Right atrium auricular region (tissue), 2 donors: ENCODE measurements around the gene RPN1. TPM values are rescaled to one million over a fixed set of nuclear protein-coding genes. Genes with fewer than 3 reads are reported as not detected.

ENCODE experiments used
- DNase-seq: peaks from one replicate; pipeline ENCODE4 v3.0.0-alpha.2; 2019; ENCODE audit warnings: low spot score
- H3K27ac ChIP-seq, 2 donors: fragments of 200-600 bp; sonication (generic); 1 replicate in 1 of 2; 2 replicates in 1 of 2; pipeline ENCODE4 v1.5.1; 2016 to 2019
- H3K27me3 ChIP-seq, 2 donors: fragments of 200-600 bp; sonication (generic); one replicate each; pipeline versions ENCODE4 v1.5.1 to v1.6.0; 2017 to 2019
- H3K36me3 ChIP-seq: fragments of 200-600 bp; sonication (generic); one replicate; pipeline ENCODE4 v1.5.1; 2016
- H3K4me1 ChIP-seq, 2 donors: fragments of 200-600 bp; sonication (generic); one replicate each; pipeline versions ENCODE4 v1.5.1 to v1.6.0; 2017 to 2019
- H3K4me3 ChIP-seq, 2 donors: fragments of 200-600 bp; sonication (generic); 1 replicate in 1 of 2; 2 replicates in 1 of 2; pipeline ENCODE4 v1.5.1; 2017 to 2019; ENCODE audit warnings: mild to moderate bottlenecking in 1 of 2, moderate library complexity in 1 of 2
- H3K9me3 ChIP-seq, 2 donors: fragments of 200-600 bp; sonication (generic); one replicate each; pipeline ENCODE4 v1.5.1; 2019
- total RNA-seq, 2 donors: library from RNA; depleted of rRNA; stranded (reverse); fragments of >200 nt; gene quantifications; one replicate each; pipeline ENCODE4 v1.1.0, GENCODE V29; 2016
- TF ChIP-seq, protein P1 (sequence below), 2 donors: fragments of 200-600 bp; sonication (generic); IDR thresholded peaks; one replicate each; pipeline ENCODE4 v1.5.1; 2019; ENCODE audit warnings: antibody characterized with exemption in 2 of 2

Gene RPN1
- total RNA-seq, 2 donors from 2014 or later, result 168 to 189 TPM

- peak overlapping the region; percentile 38 to 60 for H3K27ac ChIP-seq
- no peaks in the 10 kb centered on the region for H3K9me3 ChIP-seq
- no peak overlapping the region for H3K4me3 ChIP-seq
- TF ChIP-seq, protein P1, sequence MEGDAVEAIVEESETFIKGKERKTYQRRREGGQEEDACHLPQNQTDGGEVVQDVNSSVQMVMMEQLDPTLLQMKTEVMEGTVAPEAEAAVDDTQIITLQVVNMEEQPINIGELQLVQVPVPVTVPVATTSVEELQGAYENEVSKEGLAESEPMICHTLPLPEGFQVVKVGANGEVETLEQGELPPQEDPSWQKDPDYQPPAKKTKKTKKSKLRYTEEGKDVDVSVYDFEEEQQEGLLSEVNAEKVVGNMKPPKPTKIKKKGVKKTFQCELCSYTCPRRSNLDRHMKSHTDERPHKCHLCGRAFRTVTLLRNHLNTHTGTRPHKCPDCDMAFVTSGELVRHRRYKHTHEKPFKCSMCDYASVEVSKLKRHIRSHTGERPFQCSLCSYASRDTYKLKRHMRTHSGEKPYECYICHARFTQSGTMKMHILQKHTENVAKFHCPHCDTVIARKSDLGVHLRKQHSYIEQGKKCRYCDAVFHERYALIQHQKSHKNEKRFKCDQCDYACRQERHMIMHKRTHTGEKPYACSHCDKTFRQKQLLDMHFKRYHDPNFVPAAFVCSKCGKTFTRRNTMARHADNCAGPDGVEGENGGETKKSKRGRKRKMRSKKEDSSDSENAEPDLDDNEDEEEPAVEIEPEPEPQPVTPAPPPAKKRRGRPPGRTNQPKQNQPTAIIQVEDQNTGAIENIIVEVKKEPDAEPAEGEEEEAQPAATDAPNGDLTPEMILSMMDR (IDR thresholded peaks at IDR 0.05), result no peak
- peaks cover 0 to 40% of the 10 kb centered on the region in 2 donors for H3K4me1 ChIP-seq
- DNase-seq, result no peak
- H3K36me3 ChIP-seq, result peaks cover 92% of the 10 kb centered on the region
- no peaks in the 10 kb centered on the region for H3K27me3 ChIP-seq
Observed at GRCh38 chr3:128623762-128624176, 26.8 kb downstream of the RPN1 start.

DNA sequence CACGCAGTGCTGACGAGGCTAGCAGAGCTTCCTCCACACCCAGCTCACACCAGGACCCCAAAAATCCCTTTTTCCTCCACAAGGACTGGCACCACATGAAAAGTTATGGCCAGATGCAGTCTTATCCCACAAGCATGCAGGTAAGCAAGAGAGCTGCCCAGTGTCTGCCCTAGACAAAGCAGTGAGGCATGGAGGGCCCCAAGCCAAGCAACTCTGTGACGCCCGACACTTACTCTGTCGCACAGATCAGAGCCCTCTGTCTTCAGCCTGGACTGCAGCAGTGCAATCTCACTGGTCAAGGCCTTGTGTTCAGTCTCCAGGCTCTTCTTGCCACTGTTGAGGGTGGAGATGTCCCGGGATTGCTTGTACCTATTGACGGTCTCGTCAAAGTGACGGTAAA is 28.7 kb downstream of the RPN1 start:
- no peak overlapping the region for H3K4me3 ChIP-seq
- H3K36me3 ChIP-seq, result peaks cover 75% of the 10 kb centered on the region
- no peak for DNase-seq
- H3K27ac ChIP-seq, result peak overlapping the region; percentile 13 to 39
- H3K4me1 ChIP-seq, result peaks cover 0 to 55% of the 10 kb centered on the region in 2 donors
- no peaks in the 10 kb centered on the region for H3K9me3 ChIP-seq
- TF ChIP-seq, protein P1 (IDR thresholded peaks at IDR 0.05), result no peak
- H3K27me3 ChIP-seq, result no peaks in the 10 kb centered on the region

GRCh38 chr3:128621234-128621633 is 29.4 kb downstream of the RPN1 start:
- no peaks in the 10 kb centered on the region for H3K27me3 ChIP-seq
- no peak for DNase-seq
- TF ChIP-seq, protein P1 (IDR thresholded peaks at IDR 0.05), result no peak
- H3K36me3 ChIP-seq, result peaks cover 68% of the 10 kb centered on the region
- H3K27ac ChIP-seq, result no peak overlapping the region
- no peaks in the 10 kb centered on the region for H3K9me3 ChIP-seq
- H3K4me3 ChIP-seq, result no peak overlapping the region
- H3K4me1 ChIP-seq, result peaks cover 0 to 55% of the 10 kb centered on the region in 2 donors

GRCh38 chr3:128620268-128620691 is 30.3 kb downstream of the RPN1 start:
- Histone ChIP-seq H3K4me1 (peaks cover 0 to 53% of the 10 kb centered on the region in 2 donors), H3K9me3 (no peaks in the 10 kb centered on the region)

GRCh38 chr3:128619146-128619890 is 31.3 kb downstream of the RPN1 start:
- no peak overlapping the region for H3K4me3 ChIP-seq
- peaks cover 48% of the 10 kb centered on the region for H3K36me3 ChIP-seq
- no peaks in the 10 kb centered on the region for H3K27me3 ChIP-seq
- peaks cover 0 to 43% of the 10 kb centered on the region in 2 donors for H3K4me1 ChIP-seq
- H3K27ac ChIP-seq, result peak overlapping the region in 1 of 2 donors; percentile 92
- no peak for DNase-seq
- TF ChIP-seq, protein P1 (IDR thresholded peaks at IDR 0.05), result no peak
- H3K9me3 ChIP-seq, result no peaks in the 10 kb centered on the region

More at GRCh38 chr3:128620268-128620691, 30.3 kb downstream of the RPN1 start:
- H3K4me3 ChIP-seq, result no peak overlapping the region
- TF ChIP-seq, protein P1 (IDR thresholded peaks at IDR 0.05), result no peak
- H3K27ac ChIP-seq, result no peak overlapping the region
- DNase-seq, result no peak
- no peaks in the 10 kb centered on the region for H3K27me3 ChIP-seq
- peaks cover 58% of the 10 kb centered on the region for H3K36me3 ChIP-seq
